DOHH2 (cell line): ENCODE measurements around the gene OGFOD1.

Source experiments
- CTCF ChIP-seq: fragments of 200-600 bp; sonication (generic); IDR thresholded peaks from one replicate; pipeline ENCODE4 v1.5.1; 2014; ENCODE audit warnings: antibody characterized with exemption, mild to moderate bottlenecking, low read depth, low read length; ENCODE audit not compliant: poor library complexity, severe bottlenecking
- EZH2phosphoT487 ChIP-seq: fragments of 200-600 bp; sonication (generic); IDR thresholded peaks from 2 replicates; pipeline ENCODE4 v1.6.1; 2017; ENCODE audit warnings: borderline replicate concordance, mild to moderate bottlenecking, antibody characterized with exemption, low read length, moderate library complexity, mixed read lengths

DNA sequence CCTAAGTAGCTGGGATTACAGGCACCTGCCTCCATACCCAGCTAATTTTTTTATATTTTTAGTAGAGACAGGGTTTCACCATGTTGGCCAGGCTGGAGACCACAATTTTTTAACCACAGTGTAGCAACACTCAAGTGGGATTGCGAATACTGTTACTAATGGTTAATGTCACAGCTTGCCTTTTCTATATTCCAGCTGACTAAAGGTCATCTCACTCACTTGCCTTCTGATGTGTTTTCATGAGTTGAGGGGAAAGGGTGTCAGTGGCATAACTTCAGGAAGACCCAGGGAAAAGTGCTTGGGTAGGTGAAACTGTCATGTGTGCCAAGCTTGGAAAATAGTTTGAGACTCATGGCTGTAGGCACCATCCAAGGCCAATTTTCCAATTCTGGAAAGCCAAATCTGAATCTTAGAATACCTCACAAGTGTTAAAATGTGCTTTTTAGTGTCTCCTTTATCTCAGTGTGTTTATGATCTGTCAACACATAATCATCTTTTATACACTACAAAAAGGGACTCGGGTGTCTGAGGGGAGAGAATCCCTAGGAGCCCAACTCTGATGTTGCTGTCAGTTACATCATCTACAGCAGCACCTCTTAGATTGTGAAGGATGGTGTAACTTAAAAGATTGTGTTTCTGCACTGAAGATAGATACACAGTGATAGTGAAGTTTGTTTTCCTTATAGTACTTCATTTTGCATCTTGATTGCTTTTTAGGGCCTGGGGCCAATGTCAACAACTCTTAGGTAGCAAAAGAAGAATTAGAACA is 27.1 kb downstream of the OGFOD1 start:
- no peak for TF ChIP-seq CTCF
- TF ChIP-seq EZH2phosphoT487, result no peak
